ENCODE data around the gene SLC22A1. TPM values are rescaled to one million over a fixed set of nuclear protein-coding genes. Genes with fewer than 3 reads are reported as not detected.

The SLC22A1 gene
- polyA plus RNA-seq, 2 of the 4 experiments (the other 2 are of a cell fraction), result 2.1 TPM

DNA sequence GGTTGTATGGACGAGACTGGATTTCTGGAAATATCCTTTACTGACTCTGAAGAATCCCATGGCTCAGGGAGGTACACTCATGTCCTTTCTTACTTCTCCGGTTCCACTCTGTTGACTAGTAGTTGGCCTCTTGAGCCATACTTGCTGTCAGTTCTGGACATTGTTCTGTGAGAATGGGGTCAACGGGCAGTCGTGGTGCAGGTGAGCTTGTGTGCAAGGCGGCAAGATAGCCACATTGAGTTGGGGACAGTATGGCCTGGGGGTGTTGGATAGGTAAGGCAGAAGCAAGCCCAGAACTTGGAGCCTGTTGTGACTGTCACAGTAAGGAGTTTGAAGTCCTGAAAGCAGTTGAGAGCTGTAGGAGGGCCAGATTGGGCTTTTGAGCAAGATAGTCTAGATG lies 13.5 kb upstream of the SLC22A1 start (continued):
- TF ChIP-seq, protein P1, sequence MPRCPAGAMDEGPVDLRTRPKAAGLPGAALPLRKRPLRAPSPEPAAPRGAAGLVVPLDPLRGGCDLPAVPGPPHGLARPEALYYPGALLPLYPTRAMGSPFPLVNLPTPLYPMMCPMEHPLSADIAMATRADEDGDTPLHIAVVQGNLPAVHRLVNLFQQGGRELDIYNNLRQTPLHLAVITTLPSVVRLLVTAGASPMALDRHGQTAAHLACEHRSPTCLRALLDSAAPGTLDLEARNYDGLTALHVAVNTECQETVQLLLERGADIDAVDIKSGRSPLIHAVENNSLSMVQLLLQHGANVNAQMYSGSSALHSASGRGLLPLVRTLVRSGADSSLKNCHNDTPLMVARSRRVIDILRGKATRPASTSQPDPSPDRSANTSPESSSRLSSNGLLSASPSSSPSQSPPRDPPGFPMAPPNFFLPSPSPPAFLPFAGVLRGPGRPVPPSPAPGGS (IDR thresholded peaks at IDR 0.05), result no peak
- TF ChIP-seq, protein P2, sequence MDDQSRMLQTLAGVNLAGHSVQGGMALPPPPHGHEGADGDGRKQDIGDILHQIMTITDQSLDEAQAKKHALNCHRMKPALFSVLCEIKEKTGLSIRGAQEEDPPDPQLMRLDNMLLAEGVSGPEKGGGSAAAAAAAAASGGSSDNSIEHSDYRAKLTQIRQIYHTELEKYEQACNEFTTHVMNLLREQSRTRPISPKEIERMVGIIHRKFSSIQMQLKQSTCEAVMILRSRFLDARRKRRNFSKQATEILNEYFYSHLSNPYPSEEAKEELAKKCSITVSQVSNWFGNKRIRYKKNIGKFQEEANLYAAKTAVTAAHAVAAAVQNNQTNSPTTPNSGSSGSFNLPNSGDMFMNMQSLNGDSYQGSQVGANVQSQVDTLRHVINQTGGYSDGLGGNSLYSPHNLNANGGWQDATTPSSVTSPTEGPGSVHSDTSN (IDR thresholded peaks at IDR 0.05), result no peak
- TF ChIP-seq EHMT2 (IDR thresholded peaks at IDR 0.05; ENCODE audit: low read depth) (no peak), ZNF302 (CRISPR knock-in tag; IDR thresholded peaks at IDR 0.05) (no peak), POLR2AphosphoS2 (conservative IDR thresholded peaks at IDR 0.05; ENCODE audit: low read length) (no peak), RNF2 (IDR thresholded peaks at IDR 0.05; ENCODE audit: borderline replicate concordance, low read depth) (no peak), ESRRA (IDR thresholded peaks at IDR 0.05; ENCODE audit: borderline replicate concordance, low read length) (no peak), JUNB (IDR thresholded peaks at IDR 0.05) (no peak)

DNA sequence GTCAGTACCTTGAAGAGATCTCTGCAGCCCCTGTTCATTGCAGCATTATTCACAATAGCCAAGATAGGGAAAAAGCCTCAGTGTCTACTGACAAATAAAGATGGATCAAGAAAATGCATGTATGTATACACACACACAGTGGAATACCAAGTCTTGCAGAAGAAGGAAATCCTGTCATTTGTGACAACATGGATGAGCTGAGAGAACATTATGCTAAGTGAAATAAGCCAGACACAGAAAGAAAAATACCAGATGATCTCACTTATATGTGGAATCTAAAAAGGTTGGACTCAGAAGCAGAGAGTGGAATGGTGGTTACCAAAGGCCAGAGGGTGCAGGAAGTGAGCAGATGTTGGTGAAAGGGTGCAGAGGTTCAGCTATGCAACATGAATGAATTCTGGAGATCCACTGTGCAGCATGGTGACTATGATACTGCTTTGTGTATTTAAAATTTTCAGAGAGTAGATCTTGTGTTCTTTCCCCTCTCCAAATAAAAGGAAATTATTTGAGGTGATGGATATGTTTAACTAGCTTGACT lies 11.0 kb upstream of the SLC22A1 start:
- Histone ChIP-seq H3K4me2 (no peak overlapping the region), H3K4me3 (no peak overlapping the region), H3K9me3 (no peaks in the 10 kb centered on the region), H3K27ac (no peak overlapping the region), H3K4me1 (no peaks in the 10 kb centered on the region)
- ATAC-seq (no peak), DNase-seq (ENCODE audit: low read depth in 1 of 2, low spot score in 1 of 2) (no peak), FAIRE-seq (no peak)
- ChIA-PET POLR2A (no interaction called here), CTCF (interaction anchor here (1.2 to 1.6 kb wide), 2 partner anchors 9 to 23 kb away, joined by 6 to 7 read pairs; no protein-coding TSS in a partner anchor)
- TF ChIP-seq JUN (IDR thresholded peaks at IDR 0.05) (no peak), RARB (CRISPR knock-in tag; IDR thresholded peaks at IDR 0.05) (no peak), HEYL (CRISPR knock-in tag; IDR thresholded peaks at IDR 0.05) (no peak), GATA3 (IDR thresholded peaks at IDR 0.05; ENCODE audit: borderline replicate concordance) (no peak), EP300 (IDR thresholded peaks at IDR 0.05) (no peak), NR3C1 (IDR thresholded peaks at IDR 0.05) (no peak), ZFP36 (IDR thresholded peaks at IDR 0.05; ENCODE audit: borderline replicate concordance, partially characterized antibody) (no peak), TFCP2L1 (CRISPR knock-in tag; IDR thresholded peaks at IDR 0.05) (no peak), EHMT2 (IDR thresholded peaks at IDR 0.05; ENCODE audit: low read depth) (no peak), CHD4 (IDR thresholded peaks at IDR 0.05; ENCODE audit: borderline replicate concordance) (no peak), ZNF302 (CRISPR knock-in tag; IDR thresholded peaks at IDR 0.05) (no peak), HOXB5 (CRISPR knock-in tag; IDR thresholded peaks at IDR 0.05) (no peak), NPAS2 (CRISPR knock-in tag; IDR thresholded peaks at IDR 0.05; ENCODE audit: borderline replicate concordance) (no peak), CBX8 (IDR thresholded peaks at IDR 0.05) (no peak), CBX2 (IDR thresholded peaks at IDR 0.05; ENCODE audit: borderline replicate concordance, low read depth) (no peak), RFX5 (IDR thresholded peaks at IDR 0.05) (no peak)
- TF ChIP-seq, protein P3, sequence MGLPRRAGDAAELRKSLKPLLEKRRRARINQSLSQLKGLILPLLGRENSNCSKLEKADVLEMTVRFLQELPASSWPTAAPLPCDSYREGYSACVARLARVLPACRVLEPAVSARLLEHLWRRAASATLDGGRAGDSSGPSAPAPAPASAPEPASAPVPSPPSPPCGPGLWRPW (IDR thresholded peaks at IDR 0.05), result no peak
- TF ChIP-seq, protein P1 (IDR thresholded peaks at IDR 0.05), result no peak

DNA sequence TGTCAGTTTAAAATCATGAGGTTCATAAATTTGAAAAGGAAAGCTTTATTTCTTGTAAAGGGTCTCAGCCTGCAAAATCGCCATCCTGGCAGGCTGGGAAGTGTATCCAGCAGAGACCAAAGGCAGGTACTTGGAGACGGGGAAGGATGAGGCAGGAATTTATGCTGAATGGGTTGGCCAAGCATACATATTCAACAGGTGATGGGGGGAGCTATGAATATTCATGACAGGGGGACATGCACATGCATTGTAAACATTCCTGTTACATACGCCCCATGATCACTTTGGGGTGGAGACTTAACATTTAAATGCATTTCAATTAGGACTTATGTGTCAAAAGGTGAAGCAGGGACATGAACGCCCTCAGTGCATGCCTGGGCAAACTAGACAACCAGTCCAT lies 9.8 kb upstream of the SLC22A1 start:
- ChIA-PET CTCF (interaction anchor here (0.8 to 1.3 kb wide), 2 partner anchors 10 to 24 kb away, joined by 3 read pairs; no protein-coding TSS in a partner anchor), POLR2A (no interaction called here)
- TF ChIP-seq SMC3 (IDR thresholded peaks at IDR 0.05) (no peak), EHF (CRISPR knock-in tag; IDR thresholded peaks at IDR 0.05) (no peak), MAZ (IDR thresholded peaks at IDR 0.05; ENCODE audit: borderline replicate concordance, low read depth, low read length) (no peak), NR3C1 (IDR thresholded peaks at IDR 0.05) (no peak), GATA3 (IDR thresholded peaks at IDR 0.05; ENCODE audit: borderline replicate concordance) (no peak), ZFP36 (IDR thresholded peaks at IDR 0.05; ENCODE audit: borderline replicate concordance, partially characterized antibody) (no peak), NPAS2 (CRISPR knock-in tag; IDR thresholded peaks at IDR 0.05; ENCODE audit: borderline replicate concordance) (no peak)
- TF ChIP-seq, protein P3 (IDR thresholded peaks at IDR 0.05), result no peak
- TF ChIP-seq, protein P1 (IDR thresholded peaks at IDR 0.05), result no peak
- TF ChIP-seq, protein P4, sequence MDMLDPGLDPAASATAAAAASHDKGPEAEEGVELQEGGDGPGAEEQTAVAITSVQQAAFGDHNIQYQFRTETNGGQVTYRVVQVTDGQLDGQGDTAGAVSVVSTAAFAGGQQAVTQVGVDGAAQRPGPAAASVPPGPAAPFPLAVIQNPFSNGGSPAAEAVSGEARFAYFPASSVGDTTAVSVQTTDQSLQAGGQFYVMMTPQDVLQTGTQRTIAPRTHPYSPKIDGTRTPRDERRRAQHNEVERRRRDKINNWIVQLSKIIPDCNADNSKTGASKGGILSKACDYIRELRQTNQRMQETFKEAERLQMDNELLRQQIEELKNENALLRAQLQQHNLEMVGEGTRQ (IDR thresholded peaks at IDR 0.05), result no peak

More for the DNA sequence above, 9.8 kb upstream of the SLC22A1 start:
- no peak overlapping the region for H3K4me3 ChIP-seq
- H3K27ac ChIP-seq, result no peak overlapping the region
- no peaks in the 10 kb centered on the region for H3K4me1 ChIP-seq
- no peak for FAIRE-seq
- WGBS (ENCODE audit: missing lambda C conversion rate), result 73% methylated on average over 4 of the region's 4 CpGs
- no peak for ATAC-seq
- no peak overlapping the region for H3K4me2 ChIP-seq
- H3K9me3 ChIP-seq, result no peaks in the 10 kb centered on the region
- DNase-seq (ENCODE audit: low read depth in 1 of 2, low spot score in 1 of 2), result no peak

Measured in A549 (cell line).